Measurements from ENCODE around the gene HIVEP3.

HIVEP3 gene

GRCh38 chr1:41598325-41598724, 320.4 kb downstream of the HIVEP3 start:
- no peak for DNase-seq

DNA sequence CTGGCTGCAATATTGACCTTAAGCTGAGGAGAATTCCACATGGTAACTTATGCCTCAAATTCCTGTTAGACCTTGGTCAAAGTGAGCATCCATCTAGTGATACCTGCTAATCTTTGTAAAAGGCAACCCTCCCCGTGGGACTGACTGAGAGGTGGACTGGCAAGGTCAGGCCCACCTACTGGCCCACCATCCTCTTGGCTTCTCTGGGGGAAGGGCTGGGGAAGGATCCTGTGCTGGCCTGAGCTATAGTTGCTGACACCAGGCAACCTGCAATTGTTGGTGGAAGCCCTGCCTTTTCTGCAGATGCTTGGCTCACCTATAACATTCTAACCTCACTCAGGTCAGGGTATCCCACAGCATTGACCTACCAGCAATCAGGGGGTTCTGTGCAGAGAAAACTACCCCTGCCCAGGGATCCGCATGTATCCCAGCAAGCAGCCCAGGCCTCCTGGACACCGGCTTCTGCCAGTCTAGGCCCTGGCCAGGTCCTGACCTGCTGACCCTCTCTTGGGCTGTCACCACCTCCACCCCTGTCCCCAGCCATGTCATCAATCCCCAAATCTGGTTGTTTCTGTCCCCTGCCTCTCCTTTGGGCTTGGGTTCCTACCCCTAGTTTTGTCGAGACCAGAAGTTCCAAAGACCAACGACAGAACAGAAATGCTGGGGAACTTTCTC, 326.1 kb downstream of the HIVEP3 start:
- DNase-seq = no peak

DNA sequence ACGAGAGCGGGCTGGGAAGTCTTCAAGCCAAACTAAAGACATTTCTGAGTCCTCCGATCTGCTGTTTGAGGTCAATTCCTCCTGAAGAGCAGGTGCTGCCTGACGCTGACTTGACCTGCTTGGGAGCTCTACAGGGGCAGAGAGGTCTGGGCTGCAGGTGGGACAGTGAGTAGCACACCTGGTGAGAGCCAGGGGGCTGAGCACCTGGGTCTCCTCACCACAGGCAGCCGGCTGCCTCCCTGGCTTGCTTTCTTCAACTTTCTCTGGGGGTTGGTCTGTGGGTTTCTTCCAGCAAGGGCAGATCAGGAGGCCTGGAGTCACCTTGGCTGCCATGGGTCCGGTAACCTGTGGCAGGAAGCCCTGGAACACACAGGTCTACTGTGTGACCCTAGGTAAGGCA, 326.8 kb downstream of the HIVEP3 start:
- no peak for DNase-seq

- DNase-seq = no peak
Observed at GRCh38 chr1:41590331-41590730, 328.4 kb downstream of the HIVEP3 start.

DNA sequence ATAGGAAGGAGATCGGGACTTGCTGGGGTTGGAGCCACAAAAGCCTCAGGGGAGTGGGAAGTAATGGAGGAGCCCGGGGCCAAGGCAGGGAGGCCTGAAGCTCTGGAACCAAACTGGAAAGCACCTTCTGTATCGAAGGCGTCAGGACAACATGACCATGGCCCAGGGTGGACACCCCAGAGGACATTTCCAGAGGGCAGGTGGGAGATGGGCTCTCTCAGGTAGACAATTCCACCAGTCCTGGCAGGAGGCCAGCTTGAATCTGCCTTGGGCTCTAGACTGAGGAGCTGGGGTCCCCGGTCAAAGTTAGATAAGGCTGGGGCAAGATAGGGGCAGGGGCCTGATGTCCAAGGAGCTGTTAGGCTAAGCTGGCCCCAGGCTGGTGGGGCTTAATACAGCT, 329.3 kb downstream of the HIVEP3 start:
- DNase-seq = no peak

DNA sequence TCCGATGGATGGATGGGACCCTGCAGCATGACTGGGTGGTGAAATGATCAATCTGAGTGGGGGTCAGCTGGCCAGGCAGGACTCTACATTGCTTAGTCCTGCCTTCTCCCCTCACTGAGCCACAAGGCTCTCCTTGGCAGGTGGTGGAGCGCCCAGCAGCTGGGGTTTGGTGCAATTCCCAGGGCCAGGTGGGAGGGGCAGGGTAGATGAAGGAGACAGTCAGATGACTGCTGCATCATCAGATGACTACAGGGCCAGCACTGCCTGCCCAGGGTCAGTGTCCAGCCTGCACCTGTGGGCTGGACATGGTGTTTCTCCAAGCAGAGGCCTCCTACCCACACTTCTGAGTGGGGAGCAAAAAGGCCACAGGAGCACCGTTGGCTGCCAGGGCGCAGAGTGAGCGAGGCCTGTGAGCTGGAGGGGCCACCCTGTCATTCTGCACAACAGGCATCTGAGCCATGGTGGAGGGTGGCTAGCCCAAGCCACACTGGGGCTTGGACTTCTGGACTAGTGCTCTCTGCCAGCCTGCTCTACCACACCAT, 330.3 kb downstream of the HIVEP3 start:
- no peak for DNase-seq

DNA sequence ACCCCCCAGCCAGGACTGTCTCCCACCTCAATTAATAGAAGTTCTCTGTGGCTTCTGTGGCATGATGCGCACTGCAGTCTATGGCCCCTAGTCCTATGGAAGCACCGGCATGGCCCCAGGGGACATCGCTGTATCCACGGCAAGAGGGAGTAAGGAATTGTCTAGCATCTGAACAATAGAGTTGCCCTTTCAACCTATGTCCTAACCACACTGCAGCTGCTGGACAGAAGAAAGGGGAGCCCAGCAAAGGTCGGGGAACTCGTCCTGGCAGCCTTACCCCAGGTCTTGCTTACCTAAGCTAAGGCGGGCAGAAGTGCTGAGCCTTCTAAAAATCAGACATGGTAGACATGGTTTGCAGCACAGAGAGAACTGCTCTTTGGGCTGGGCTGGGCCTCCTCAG, 330.9 kb downstream of the HIVEP3 start:
- no peak for DNase-seq

GRCh38 chr1:41586230-41586629, 332.5 kb downstream of the HIVEP3 start:
- DNase-seq = no peak

DNA sequence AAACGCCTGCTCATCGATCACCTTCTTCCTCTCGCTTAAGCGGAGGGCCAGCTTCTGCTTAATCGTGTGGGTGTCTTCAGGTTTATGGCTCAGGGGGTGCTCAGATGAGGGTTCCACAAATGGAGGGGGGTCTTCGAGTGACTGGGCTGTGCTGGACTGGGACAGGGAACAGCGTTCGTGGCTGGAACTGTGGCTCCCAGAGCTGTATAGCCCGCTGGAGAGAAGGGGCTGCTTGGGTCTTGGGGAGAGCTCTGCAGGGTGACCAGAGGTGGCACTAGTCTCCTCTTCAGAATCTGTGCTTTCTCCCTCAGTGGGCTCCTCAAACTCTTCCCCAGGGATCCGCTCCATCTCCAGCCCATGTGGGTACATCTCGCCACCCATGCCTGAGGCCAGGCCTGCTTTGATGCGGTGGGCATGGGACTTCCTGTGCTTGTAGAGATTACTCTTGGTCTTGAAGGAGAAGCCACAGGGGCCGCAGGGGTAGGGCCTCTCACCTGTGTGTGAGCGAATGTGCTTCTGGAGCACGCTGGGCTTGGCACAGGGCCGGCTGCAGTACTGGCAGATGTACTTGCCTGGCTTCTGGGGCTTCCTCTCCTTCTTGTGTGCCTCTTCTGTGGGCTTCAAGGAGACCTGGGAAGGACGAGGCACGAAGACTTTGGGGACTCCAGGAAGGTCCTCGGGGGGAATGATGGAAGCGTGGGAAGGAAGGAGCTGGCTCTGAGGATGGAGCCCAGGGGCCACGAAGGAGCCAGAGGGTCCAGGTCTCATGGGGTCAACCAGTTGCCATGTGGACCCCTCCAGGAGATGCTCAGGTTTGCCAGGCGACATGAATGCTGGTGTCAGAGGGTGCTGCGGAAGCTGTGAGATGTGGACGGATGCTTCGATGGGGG, 334.8 kb downstream of the HIVEP3 start:
- DNase-seq = no peak

DNA sequence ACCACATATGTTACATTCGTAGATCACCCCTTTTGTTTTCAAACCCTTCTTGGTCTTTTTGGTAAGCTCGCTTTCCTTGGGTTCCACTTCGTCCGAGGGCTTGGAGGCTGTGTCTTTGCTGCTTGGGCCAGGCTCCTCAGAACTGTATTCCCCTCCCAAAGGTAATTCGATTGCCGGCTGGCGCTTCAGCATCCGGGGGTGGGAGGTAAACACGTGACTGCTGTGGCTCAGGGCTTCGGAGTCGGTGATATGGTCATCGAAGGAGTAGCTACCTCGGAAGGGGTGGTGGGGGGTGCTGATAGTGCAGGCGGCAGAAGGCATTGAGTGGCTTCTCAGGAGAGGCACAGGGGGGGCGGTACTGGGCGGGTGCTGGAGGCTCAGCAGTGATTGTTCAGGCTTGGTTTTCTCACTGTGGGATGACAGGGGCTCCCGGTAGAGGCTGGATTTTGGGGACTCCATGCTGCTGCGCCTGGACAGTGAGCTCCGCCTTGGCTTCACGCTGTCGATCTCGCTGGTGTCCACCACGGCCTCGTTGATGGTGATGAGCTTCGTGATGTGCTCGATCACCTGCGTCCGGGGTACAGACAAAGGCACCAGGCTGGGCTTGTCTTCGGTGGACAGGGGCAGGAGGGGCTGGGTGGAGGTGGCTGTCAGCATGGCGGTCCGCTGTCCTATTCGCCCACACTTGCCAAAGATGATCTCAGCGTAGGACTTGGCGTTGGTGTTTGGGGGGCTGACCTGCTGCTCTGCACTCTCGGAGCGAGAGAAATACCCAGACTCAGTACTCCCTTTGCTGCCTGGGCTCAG, 335.7 kb downstream of the HIVEP3 start:
- no peak for DNase-seq

GRCh38 chr1:41582351-41582750, 336.4 kb downstream of the HIVEP3 start:
- DNase-seq = no peak

GRCh38 chr1:41582004-41582325, 336.8 kb downstream of the HIVEP3 start:
- no peak for DNase-seq

GRCh38 chr1:41581216-41582003, 337.3 kb downstream of the HIVEP3 start:
- DNase-seq = no peak

GRCh38 chr1:41580520-41581172, 338.1 kb downstream of the HIVEP3 start:
- DNase-seq = no peak

DNA sequence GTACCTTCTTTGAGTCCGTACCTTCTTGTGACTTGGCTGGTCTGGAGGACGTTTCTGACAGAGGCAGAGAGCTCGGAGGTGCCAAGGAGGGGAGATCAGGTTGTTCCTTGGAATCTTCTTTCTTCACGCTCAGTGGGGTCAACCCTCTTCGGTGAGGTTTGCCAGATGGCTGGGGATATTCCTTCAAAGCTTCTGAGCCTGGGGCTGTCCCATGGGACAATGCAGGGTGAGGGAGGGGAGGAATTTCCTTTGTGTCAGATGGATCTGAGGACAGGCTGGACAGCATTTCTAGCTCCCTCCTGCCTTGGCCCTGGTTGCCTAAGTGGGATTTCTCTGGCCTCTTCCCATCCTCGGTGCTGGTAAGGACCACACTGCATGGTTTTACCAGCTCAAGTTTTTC, 338.7 kb downstream of the HIVEP3 start:
- no peak for DNase-seq

DNA sequence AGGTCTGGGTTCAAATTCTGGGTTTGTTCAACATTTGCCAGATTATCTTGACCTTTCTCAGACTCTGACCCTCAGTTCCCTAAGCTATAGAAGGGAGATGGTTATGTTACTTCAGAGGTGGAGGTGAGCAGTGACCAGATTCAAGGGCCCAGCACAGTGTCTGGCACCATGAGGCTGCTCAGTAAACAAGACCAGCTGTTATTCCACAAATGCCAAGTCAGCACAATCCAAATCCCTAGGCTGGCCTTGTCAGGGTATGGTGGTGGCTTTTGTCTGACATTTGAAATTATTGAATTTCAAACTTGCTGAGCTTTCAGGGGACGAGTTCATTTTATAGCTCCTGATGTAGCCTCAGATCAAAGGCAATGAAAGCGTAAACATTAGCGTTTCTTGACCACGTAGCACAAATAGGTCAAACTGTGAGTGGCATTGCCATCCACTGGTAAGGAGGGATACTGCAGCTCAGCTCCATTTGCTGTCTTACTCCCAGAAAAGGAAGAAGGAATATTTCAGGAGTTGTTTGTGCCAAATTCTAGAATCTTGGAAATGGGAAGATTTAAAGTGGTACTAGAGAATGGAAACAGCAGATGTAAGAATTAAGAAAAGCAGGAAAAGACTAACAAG, 339.9 kb downstream of the HIVEP3 start:
- no peak for DNase-seq

DNA sequence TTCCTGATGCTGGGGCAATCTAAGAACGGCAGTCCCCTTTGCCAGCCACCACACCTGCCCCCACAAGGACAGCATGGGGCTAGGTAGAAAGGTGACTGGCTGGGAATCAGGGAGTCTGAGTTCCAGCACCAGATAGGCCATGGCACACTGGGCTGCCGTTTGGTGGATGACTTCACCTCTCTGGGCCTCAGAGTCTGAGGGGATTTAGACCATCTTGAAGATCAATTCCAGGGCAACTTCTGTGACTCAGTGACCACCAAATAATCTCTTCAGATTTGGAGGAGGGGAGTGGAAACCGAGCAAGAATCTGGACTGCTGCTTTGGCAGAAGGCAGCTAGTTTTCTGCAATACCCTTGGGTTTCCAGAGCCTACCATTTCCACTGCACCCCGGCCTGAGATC, 342.1 kb downstream of the HIVEP3 start:
- no peak for DNase-seq

DNA sequence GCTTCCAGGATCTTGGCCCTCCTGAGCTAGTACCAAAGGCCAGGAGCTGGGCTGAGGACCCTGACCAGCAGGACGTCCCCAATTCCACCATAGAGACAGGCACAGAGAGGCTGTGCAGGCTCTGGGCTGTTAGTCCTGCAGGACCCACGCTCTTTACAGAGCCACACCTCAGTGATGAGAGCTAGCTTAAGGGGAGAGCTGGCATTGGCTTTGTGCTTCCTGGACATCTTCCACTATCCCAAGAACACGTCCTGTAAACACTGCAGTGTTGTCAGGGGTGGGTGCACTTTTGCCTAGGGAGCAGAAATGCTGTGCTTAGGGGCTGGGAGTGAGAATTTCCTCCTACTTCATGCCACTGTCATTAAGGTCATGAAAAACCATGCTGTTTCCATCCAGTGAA, 342.5 kb downstream of the HIVEP3 start:
- DNase-seq = no peak

DNA sequence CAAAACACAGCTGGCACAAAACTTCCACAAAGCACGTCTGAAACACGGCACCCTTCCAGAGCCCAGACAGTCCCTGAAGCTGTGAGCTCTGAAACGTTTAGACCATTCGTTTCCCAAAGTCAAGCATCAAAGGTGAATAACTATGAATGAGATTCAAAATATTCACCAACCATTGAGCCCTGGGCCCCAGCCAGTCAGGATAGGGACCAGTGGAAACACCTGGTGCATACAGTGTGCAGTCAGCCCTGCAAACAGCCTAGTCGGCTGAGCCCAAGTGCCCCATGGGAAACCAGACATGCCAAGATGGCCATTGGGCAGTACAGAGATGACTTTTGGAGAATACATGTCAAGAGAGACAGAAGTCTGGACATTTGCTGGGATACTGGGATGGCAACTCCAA, 343.9 kb downstream of the HIVEP3 start:
- DNase-seq = no peak

DNA sequence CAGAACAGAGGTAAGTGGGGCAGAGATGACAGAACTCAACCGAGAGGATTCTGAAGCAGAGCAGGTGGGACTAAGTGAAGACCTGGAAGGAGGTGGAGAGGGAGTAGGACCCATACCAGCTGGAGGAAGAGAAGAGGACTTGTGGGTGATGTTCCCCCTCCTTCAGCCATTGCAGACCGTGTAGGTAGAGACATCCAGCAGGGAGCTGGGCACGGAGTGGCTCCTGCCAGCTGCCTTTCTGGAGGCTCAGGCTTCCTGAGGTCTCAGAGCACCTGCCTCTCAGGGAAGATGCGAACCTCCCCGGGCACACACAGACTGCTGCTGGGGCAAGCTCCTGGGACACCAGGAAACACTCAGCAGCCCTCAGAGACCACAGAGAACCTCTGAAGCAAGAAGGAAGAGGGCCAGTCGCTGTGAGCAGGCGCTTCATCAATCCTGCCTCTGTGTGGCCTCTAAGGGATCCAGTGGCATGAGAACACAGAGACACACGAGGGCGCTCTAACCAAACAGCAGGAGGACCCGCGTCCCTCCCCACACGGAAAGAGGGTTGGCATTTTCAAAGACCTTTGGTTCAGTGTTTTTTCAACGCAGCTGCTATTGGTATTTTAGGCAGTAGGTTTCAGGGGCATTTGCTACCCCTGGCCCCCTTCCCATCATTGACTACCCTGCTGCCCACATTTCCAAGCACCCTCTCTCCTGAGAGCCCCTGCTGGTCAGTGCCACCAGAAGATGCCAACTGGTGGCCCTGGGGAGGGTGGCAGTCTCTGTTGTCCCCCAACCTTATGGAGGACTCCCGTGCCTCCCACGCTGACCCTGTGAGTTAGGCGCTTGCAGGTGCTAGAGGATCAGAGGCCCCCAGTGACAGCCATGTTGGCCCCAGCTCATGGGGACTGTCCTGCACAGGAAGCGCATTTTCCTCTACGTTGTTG, 344.7 kb downstream of the HIVEP3 start:
- peak; percentile 6 for DNase-seq

All from GF-D8 (cell line).